Neural cell (in vitro differentiated cells): ENCODE data around the gene ZNF648.

Source experiments
- POLR2AphosphoS5 ChIP-seq: IDR thresholded peaks from 2 replicates; pipeline ENCODE4 v1.6.1; 2012
- TF ChIP-seq, protein P1 (sequence below): fragments of 450-650 bp; IDR thresholded peaks from 2 replicates; pipeline ENCODE4 v1.5.1; 2014; ENCODE audit warnings: antibody characterized with exemption, mild to moderate bottlenecking, moderate library complexity; ENCODE audit not compliant: poor library complexity, severe bottlenecking

DNA sequence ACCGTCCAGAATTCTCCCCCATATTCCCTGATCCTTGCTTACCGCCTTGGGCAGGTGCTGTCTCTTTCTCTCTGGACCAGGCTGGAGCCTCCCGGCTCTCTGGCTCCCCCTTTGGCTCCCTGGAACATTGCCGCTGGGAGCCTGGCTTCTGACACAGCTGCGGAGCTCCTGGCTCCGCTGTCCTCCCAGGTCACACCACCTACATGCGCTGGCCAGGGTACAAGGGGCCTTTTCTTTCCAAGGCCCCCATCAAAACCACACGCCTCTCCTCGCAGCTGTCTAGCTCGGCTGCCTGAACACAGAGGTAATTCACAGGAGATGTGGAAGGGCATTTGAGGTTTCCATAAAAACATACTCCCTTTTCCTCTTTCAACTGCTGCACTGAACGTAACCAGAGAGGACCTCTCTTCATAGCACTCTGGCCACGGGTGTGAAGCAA is 7.5 kb upstream of the ZNF648 start:
- TF ChIP-seq, protein P1, sequence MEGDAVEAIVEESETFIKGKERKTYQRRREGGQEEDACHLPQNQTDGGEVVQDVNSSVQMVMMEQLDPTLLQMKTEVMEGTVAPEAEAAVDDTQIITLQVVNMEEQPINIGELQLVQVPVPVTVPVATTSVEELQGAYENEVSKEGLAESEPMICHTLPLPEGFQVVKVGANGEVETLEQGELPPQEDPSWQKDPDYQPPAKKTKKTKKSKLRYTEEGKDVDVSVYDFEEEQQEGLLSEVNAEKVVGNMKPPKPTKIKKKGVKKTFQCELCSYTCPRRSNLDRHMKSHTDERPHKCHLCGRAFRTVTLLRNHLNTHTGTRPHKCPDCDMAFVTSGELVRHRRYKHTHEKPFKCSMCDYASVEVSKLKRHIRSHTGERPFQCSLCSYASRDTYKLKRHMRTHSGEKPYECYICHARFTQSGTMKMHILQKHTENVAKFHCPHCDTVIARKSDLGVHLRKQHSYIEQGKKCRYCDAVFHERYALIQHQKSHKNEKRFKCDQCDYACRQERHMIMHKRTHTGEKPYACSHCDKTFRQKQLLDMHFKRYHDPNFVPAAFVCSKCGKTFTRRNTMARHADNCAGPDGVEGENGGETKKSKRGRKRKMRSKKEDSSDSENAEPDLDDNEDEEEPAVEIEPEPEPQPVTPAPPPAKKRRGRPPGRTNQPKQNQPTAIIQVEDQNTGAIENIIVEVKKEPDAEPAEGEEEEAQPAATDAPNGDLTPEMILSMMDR, result peak; percentile 18
- TF ChIP-seq POLR2AphosphoS5, result no peak
